ENCODE results near the gene MARK3.

The MARK3 gene

GRCh38 chr14:103367995-103368394 lies 17.2 kb upstream of the MARK3 start:
- no peak overlapping the region for H3K4me3 ChIP-seq (IDR thresholded peaks at IDR 0.05; ENCODE audit: insufficient read depth, low read depth, low read length)
- H4K20me1 ChIP-seq (ENCODE audit: insufficient read depth) = no peaks in the 10 kb centered on the region
- no peak overlapping the region for H3K4me2 ChIP-seq
- no peak for TF ChIP-seq CTCF (conservative IDR thresholded peaks at IDR 0.05; ENCODE audit: low read depth, low read length)
- no peaks in the 10 kb centered on the region for H3K36me3 ChIP-seq (ENCODE audit: insufficient read depth)
- H3K79me2 ChIP-seq (ENCODE audit: insufficient read depth, low read depth) = no peaks in the 10 kb centered on the region
- H2AFZ ChIP-seq (ENCODE audit: low read depth) = no peak overlapping the region
- H3K27ac ChIP-seq = no peak overlapping the region
- no peaks in the 10 kb centered on the region for H3K27me3 ChIP-seq (ENCODE audit: insufficient read depth, low read depth)
- no peak overlapping the region for H3K9ac ChIP-seq
- H3K4me1 ChIP-seq (ENCODE audit: low read depth, poor library complexity, severe bottlenecking) = no peaks in the 10 kb centered on the region

GRCh38 chr14:103370087-103370486 lies 15.1 kb upstream of the MARK3 start:
- no peak overlapping the region for H3K9ac ChIP-seq
- H4K20me1 ChIP-seq (ENCODE audit: insufficient read depth) = no peaks in the 10 kb centered on the region
- no peaks in the 10 kb centered on the region for H3K4me1 ChIP-seq (ENCODE audit: low read depth, poor library complexity, severe bottlenecking)
- no peak overlapping the region for H3K4me3 ChIP-seq (IDR thresholded peaks at IDR 0.05; ENCODE audit: insufficient read depth, low read depth, low read length)
- H3K4me2 ChIP-seq = no peak overlapping the region
- no peak overlapping the region for H2AFZ ChIP-seq (ENCODE audit: low read depth)
- no peaks in the 10 kb centered on the region for H3K79me2 ChIP-seq (ENCODE audit: insufficient read depth, low read depth)
- no peaks in the 10 kb centered on the region for H3K27me3 ChIP-seq (ENCODE audit: insufficient read depth, low read depth)
- no peaks in the 10 kb centered on the region for H3K36me3 ChIP-seq (ENCODE audit: insufficient read depth)
- H3K27ac ChIP-seq = no peak overlapping the region
- TF ChIP-seq CTCF (conservative IDR thresholded peaks at IDR 0.05; ENCODE audit: low read depth, low read length) = no peak

- no peak for TF ChIP-seq CTCF (conservative IDR thresholded peaks at IDR 0.05; ENCODE audit: low read depth, low read length)
- Histone ChIP-seq H3K4me1 (ENCODE audit: low read depth, poor library complexity, severe bottlenecking) (no peaks in the 10 kb centered on the region), H3K27me3 (ENCODE audit: insufficient read depth, low read depth) (no peaks in the 10 kb centered on the region), H3K27ac (no peak overlapping the region), H4K20me1 (ENCODE audit: insufficient read depth) (no peaks in the 10 kb centered on the region), H3K79me2 (ENCODE audit: insufficient read depth, low read depth) (no peaks in the 10 kb centered on the region), H3K36me3 (ENCODE audit: insufficient read depth) (no peaks in the 10 kb centered on the region), H3K9ac (no peak overlapping the region), H3K4me3 (IDR thresholded peaks at IDR 0.05; ENCODE audit: insufficient read depth, low read depth, low read length) (no peak overlapping the region), H2AFZ (ENCODE audit: low read depth) (no peak overlapping the region), H3K4me2 (no peak overlapping the region)
Observed at GRCh38 chr14:103372017-103372416, 13.2 kb upstream of the MARK3 start.

- Histone ChIP-seq H2AFZ (ENCODE audit: low read depth) (no peak overlapping the region), H3K4me2 (no peak overlapping the region), H3K36me3 (ENCODE audit: insufficient read depth) (no peaks in the 10 kb centered on the region), H3K9ac (no peak overlapping the region), H3K27ac (no peak overlapping the region), H3K79me2 (ENCODE audit: insufficient read depth, low read depth) (no peaks in the 10 kb centered on the region), H4K20me1 (ENCODE audit: insufficient read depth) (no peaks in the 10 kb centered on the region), H3K4me1 (ENCODE audit: low read depth, poor library complexity, severe bottlenecking) (no peaks in the 10 kb centered on the region), H3K27me3 (ENCODE audit: insufficient read depth, low read depth) (no peaks in the 10 kb centered on the region), H3K4me3 (IDR thresholded peaks at IDR 0.05; ENCODE audit: insufficient read depth, low read depth, low read length) (no peak overlapping the region)
- TF ChIP-seq CTCF (conservative IDR thresholded peaks at IDR 0.05; ENCODE audit: low read depth, low read length) = no peak
Observed at GRCh38 chr14:103372552-103373304, 12.5 kb upstream of the MARK3 start.

Measured in KMS-11 (cell line).